K562 (cell line): Measurements from ENCODE around the gene DGCR2.

Experiments
- CREB1 ChIP-seq, 2 experiments: sonication (generic) in 1 of 2; formaldehyde crosslinking in 1 of 2; IDR thresholded peaks; 2 replicates each; pipeline versions ENCODE4 v1.6.1 to v1.8.0; 2012 to 2022; ENCODE audit warnings: inconsistent platforms in 1 of 2, mild to moderate bottlenecking in 1 of 2, missing genetic modification reagents in 1 of 2, moderate library complexity in 1 of 2
- ELF2 ChIP-seq: fragments of 250-450 bp; sonication (Bioruptor Pico); IDR thresholded peaks from 2 replicates; pipeline ENCODE4 v1.5.0; 2021; ENCODE audit warnings: mild to moderate bottlenecking
- FOS ChIP-seq: IDR thresholded peaks from 3 replicates; pipeline ENCODE4 v1.6.1; 2011; ENCODE audit not compliant: insufficient read length; ENCODE audit errors: extremely low read depth
- KDM4B ChIP-seq, 2 experiments: fragments of 450-650 bp in 1 of 2; sonication (generic) in 1 of 2; IDR thresholded peaks; 2 replicates each; pipeline ENCODE4 v1.6.1; 2016 to 2017; ENCODE audit warnings: borderline replicate concordance in 2 of 2, antibody characterized with exemption in 1 of 2, low read depth in 1 of 2, mild to moderate bottlenecking in 1 of 2
- KLF13 ChIP-seq: fragments of 450-650 bp; IDR thresholded peaks from 2 replicates; pipeline ENCODE4 v1.6.1; 2016; ENCODE audit warnings: missing genetic modification characterization, low read depth, mild to moderate bottlenecking, missing compliant biosample characterization, moderate library complexity, borderline replicate concordance
- POLR2A ChIP-seq: fragments of 450-650 bp; conservative IDR thresholded peaks from 2 replicates; pipeline ENCODE4 v1.6.1; 2016
- STAT5A ChIP-seq: IDR thresholded peaks from 2 replicates; pipeline ENCODE4 v1.6.1; 2012; ENCODE audit warnings: low read length, inconsistent platforms, borderline replicate concordance
- TGIF2 ChIP-seq: sonication (generic); formaldehyde crosslinking; IDR thresholded peaks from 2 replicates; pipeline ENCODE4 v1.8.1; 2022; ENCODE audit warnings: mild to moderate bottlenecking, missing genetic modification reagents, moderate library complexity
- ZFX ChIP-seq: sonication (generic); formaldehyde crosslinking; IDR thresholded peaks from 2 replicates; pipeline ENCODE4 v1.8.0; 2022; ENCODE audit warnings: mild to moderate bottlenecking, missing genetic modification reagents, moderate library complexity
- ZNF143 ChIP-seq: sonication (generic); formaldehyde crosslinking; IDR thresholded peaks from 2 replicates; pipeline ENCODE4 v1.9.0; 2022; ENCODE audit warnings: mild to moderate bottlenecking, missing genetic modification reagents
- ZNF717 ChIP-seq: fragments of 250-450 bp; sonication (Bioruptor Pico); IDR thresholded peaks from 2 replicates; pipeline ENCODE4 v1.5.0; 2021
- TF ChIP-seq, protein P1 (sequence below): fragments of 150-350 bp; conservative IDR thresholded peaks from 2 replicates; pipeline ENCODE4 v1.6.1; 2014; ENCODE audit warnings: low read length
- TF ChIP-seq, protein P2 (sequence below): IDR thresholded peaks from 3 replicates; pipeline ENCODE4 v1.6.1; 2011; ENCODE audit warnings: borderline replicate concordance, mild to moderate bottlenecking; ENCODE audit not compliant: insufficient read length, insufficient read depth

DNA sequence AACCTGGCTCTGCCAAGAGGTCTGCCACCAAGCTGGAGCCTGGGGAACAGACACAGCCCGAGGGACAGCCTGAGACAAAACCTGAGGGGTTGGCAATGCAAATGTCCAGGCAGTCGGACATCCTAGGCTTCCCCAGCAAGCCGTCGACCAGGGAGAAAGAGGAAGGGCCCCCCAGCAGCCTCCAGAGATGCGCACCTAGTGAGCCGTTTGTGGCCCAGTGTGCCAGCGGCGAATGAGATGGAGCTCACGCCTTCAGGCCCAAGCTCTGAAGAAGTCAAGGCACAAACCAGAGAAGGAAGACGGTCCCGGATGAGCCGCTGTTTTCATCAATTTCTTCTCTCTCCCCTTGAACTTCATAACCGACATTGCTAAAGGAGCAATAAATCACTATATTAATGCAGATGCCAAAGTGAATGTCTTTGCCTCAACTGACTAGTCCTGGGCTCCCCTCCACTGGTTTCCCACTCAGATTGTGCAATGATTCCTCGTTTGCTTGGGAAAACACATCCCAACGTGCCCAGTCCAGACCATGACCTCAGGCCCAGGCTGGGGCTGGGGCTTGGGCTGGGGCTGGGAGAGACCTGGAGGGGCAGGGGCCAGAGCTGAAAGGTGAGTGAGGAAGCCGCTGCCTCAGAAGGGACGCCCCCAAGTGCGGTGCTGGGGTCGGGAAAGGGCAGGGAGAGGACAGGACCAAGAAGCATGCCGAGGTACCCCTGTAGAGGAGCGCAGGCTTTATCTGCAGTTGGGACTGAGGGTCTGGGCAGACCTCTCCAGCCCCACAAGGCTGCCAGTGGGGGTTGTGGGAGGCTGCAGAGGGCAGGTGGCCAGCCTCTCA, 3.5 kb upstream of the DGCR2 start:
- TF ChIP-seq POLR2A = no peak
- TF ChIP-seq ZNF717 = no peak
- TF ChIP-seq, protein P1, sequence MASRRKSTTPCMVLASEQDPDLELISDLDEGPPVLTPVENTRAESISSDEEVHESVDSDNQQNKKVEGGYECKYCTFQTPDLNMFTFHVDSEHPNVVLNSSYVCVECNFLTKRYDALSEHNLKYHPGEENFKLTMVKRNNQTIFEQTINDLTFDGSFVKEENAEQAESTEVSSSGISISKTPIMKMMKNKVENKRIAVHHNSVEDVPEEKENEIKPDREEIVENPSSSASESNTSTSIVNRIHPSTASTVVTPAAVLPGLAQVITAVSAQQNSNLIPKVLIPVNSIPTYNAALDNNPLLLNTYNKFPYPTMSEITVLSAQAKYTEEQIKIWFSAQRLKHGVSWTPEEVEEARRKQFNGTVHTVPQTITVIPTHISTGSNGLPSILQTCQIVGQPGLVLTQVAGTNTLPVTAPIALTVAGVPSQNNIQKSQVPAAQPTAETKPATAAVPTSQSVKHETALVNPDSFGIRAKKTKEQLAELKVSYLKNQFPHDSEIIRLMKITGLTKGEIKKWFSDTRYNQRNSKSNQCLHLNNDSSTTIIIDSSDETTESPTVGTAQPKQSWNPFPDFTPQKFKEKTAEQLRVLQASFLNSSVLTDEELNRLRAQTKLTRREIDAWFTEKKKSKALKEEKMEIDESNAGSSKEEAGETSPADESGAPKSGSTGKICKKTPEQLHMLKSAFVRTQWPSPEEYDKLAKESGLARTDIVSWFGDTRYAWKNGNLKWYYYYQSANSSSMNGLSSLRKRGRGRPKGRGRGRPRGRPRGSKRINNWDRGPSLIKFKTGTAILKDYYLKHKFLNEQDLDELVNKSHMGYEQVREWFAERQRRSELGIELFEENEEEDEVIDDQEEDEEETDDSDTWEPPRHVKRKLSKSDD = no peak
- TF ChIP-seq, protein P2, sequence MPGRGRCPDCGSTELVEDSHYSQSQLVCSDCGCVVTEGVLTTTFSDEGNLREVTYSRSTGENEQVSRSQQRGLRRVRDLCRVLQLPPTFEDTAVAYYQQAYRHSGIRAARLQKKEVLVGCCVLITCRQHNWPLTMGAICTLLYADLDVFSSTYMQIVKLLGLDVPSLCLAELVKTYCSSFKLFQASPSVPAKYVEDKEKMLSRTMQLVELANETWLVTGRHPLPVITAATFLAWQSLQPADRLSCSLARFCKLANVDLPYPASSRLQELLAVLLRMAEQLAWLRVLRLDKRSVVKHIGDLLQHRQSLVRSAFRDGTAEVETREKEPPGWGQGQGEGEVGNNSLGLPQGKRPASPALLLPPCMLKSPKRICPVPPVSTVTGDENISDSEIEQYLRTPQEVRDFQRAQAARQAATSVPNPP = no peak
- no peak for TF ChIP-seq FOS
- no peak for TF ChIP-seq TGIF2 (CRISPR knock-in tag)
- no peak for TF ChIP-seq CREB1 (IDR thresholded peaks at IDR 0.05)
- TF ChIP-seq CREB1 (CRISPR knock-in tag; IDR thresholded peaks at IDR 0.05) = no peak
- no peak for TF ChIP-seq ZFX
- TF ChIP-seq ELF2 (CRISPR knock-in tag) = no peak
- TF ChIP-seq ZNF143 = no peak
- TF ChIP-seq KLF13 (tag) = no peak
- no peak for TF ChIP-seq KDM4B (IDR thresholded peaks at IDR 0.05; ENCODE audit: borderline replicate concordance in 2 of 2, low read depth in 1 of 2)
- TF ChIP-seq STAT5A = no peak
